ENCODE results near the gene B4GALT2.

DNA sequence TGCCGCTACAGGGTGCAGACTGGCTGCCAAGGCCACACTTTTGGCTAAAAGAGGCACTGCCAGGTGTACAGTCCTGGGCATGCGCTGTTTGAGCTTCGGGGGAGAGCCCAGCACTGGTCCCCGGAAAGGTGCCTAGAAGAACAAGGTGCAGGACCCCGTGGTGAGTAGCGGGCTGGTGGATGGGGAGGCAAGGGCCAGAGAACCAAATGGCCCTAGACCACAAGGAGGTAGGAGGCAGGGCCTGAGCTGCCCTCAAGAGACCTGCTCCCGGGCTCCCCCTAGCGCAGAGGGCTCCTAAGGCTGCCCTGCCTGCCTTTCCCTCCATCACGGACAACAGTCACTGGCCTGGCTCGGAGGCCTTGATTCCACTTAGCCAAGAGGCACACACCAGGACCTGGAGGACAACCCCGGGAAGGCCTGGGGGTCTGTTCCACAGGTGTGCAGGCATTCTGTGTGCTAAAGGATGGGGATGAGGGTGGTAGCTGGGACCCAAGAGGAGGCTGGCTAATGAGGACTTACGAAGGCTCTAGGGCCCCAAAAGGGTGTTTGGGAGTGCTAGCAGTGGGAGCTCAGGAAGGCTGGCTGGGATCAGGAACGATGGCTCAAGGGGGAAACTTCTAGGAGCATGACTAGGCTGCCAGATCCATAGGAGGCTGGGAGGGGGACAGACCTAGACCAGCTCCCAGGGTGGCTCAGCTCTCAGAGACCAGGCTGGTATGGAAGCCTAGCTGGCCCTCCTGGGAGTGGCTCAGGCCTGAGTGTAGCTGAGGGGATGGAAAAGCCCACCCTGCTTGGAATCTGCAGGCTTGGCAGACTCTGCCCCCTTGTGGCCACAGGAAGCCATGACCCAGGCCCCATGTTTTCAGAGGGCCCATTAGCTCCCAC, 44.7 kb upstream of the B4GALT2 start:
- TF ChIP-seq, protein P1, sequence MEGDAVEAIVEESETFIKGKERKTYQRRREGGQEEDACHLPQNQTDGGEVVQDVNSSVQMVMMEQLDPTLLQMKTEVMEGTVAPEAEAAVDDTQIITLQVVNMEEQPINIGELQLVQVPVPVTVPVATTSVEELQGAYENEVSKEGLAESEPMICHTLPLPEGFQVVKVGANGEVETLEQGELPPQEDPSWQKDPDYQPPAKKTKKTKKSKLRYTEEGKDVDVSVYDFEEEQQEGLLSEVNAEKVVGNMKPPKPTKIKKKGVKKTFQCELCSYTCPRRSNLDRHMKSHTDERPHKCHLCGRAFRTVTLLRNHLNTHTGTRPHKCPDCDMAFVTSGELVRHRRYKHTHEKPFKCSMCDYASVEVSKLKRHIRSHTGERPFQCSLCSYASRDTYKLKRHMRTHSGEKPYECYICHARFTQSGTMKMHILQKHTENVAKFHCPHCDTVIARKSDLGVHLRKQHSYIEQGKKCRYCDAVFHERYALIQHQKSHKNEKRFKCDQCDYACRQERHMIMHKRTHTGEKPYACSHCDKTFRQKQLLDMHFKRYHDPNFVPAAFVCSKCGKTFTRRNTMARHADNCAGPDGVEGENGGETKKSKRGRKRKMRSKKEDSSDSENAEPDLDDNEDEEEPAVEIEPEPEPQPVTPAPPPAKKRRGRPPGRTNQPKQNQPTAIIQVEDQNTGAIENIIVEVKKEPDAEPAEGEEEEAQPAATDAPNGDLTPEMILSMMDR (IDR thresholded peaks at IDR 0.05): peak; percentile 74 to 81 (median 79)
- TF ChIP-seq POLR2A (IDR thresholded peaks at IDR 0.05) (no peak), EP300 (IDR thresholded peaks at IDR 0.05) (no peak)
